H1 (cell line): Measurements from ENCODE around the gene SCAMP2. TPM values are rescaled to one million over a fixed set of nuclear protein-coding genes. Genes with fewer than 3 reads are reported as not detected.

Source experiments
- CTCF ChIA-PET: fragments of 300-600 bp; sonication (Branson Sonifier 250); formaldehyde crosslinking; loops from one replicate; lab custom pipeline; 2021; ENCODE audit not compliant: partially characterized antibody; lab: Charles Lee
- POLR2A ChIA-PET: fragments of 300-600 bp; sonication (Branson Sonifier 250); formaldehyde crosslinking; loops from one replicate; lab custom pipeline; 2021; ENCODE audit warnings: inconsistent platforms; ENCODE audit not compliant: partially characterized antibody; lab: Charles Lee
- DNase-seq, 2 experiments: peaks; one replicate each; pipeline versions ENCODE4 v3.0.0 to v3.0.0-alpha.2; 2010 to 2022; ENCODE audit warnings: low spot score in 2 of 2, low read depth in 1 of 2, mixed read lengths in 1 of 2
- FAIRE-seq: peaks from 2 replicates; lab custom pipeline; 2011; peaks lifted over from hg19 to GRCh38; lab: Jason Lieb, UNC
- H2AFZ ChIP-seq: 2 replicates; pipeline ENCODE4 v1.8.1; 2012; ENCODE audit warnings: low read length, inconsistent platforms
- H2AK5ac ChIP-seq: 2 replicates; pipeline ENCODE4 v1.6.1; 2013; ENCODE audit warnings: low read depth, low read length
- H2BK120ac ChIP-seq: replicated peaks from 2 replicates; pipeline ENCODE3; 2013; ENCODE audit warnings: low read depth, low read length, inconsistent platforms
- H2BK12ac ChIP-seq: 2 replicates; pipeline ENCODE4 v1.6.1; 2013; ENCODE audit warnings: low read depth, low read length
- H2BK15ac ChIP-seq: 2 replicates; pipeline ENCODE4 v1.6.1; 2013; ENCODE audit warnings: low read length
- H2BK20ac ChIP-seq: 2 replicates; pipeline ENCODE4 v1.6.1; 2013; ENCODE audit warnings: low read length
- H2BK5ac ChIP-seq: 2 replicates; pipeline ENCODE4 v1.6.1; 2013; ENCODE audit warnings: low read depth, low read length
- H3K14ac ChIP-seq: 2 replicates; pipeline ENCODE4 v1.6.1; 2013; ENCODE audit warnings: inconsistent platforms; ENCODE audit not compliant: insufficient read length
- H3K18ac ChIP-seq: 2 replicates; pipeline ENCODE4 v1.6.1; 2013; ENCODE audit warnings: low read length; ENCODE audit errors: extremely low read depth
- H3K23ac ChIP-seq: 2 replicates; pipeline ENCODE4 v1.6.1; 2013; ENCODE audit warnings: inconsistent platforms; ENCODE audit not compliant: insufficient read length
- H3K23me2 ChIP-seq: 2 replicates; pipeline ENCODE4 v1.6.1; 2013; ENCODE audit warnings: low read depth, low read length
- H3K27ac ChIP-seq: 2 replicates; pipeline ENCODE4 v1.6.1; 2011; ENCODE audit warnings: low read depth, low read length, inconsistent platforms
- H3K27me3 ChIP-seq, 4 experiments: replicated peaks in 1 of 4; 1 replicate in 1 of 4; 2 replicates in 3 of 4; pipeline versions ENCODE4 v1.6.1 to v1.8.1; 2011 to 2013; ENCODE audit warnings: low read length in 3 of 4, mild to moderate bottlenecking in 3 of 4, inconsistent platforms in 2 of 4, mixed read lengths in 2 of 4, moderate library complexity in 1 of 4; ENCODE audit not compliant: control insufficient read depth in 3 of 4, insufficient read depth in 3 of 4; ENCODE audit errors: extremely low read depth in 1 of 4
- H3K36me3 ChIP-seq, 4 experiments: 2 replicates each; pipeline versions ENCODE4 v1.6.1 to v1.8.1; 2011 to 2013; ENCODE audit warnings: mild to moderate bottlenecking in 4 of 4, low read length in 3 of 4, moderate library complexity in 2 of 4, control low read depth in 1 of 4, inconsistent platforms in 1 of 4; ENCODE audit not compliant: insufficient read depth in 4 of 4, control insufficient read depth in 2 of 4
- H3K4ac ChIP-seq: replicated peaks from 2 replicates; pipeline ENCODE3; 2013; ENCODE audit warnings: low read length, low read depth, mixed read lengths, inconsistent platforms; ENCODE audit not compliant: insufficient read length
- H3K4me1 ChIP-seq, 4 experiments: replicated peaks in 1 of 4; 1 replicate in 1 of 4; 2 replicates in 3 of 4; pipeline versions ENCODE4 v1.6.1 to v1.8.1; 2011 to 2013; ENCODE audit warnings: low read length in 3 of 4, inconsistent platforms in 2 of 4, mixed read lengths in 1 of 4; ENCODE audit not compliant: insufficient read depth in 4 of 4, control insufficient read depth in 3 of 4
- H3K4me2 ChIP-seq, 2 experiments: 2 replicates each; pipeline versions ENCODE4 v1.6.1 to v1.8.1; 2011 to 2013; ENCODE audit warnings: low read depth in 2 of 2, low read length in 2 of 2, control low read depth in 1 of 2, inconsistent platforms in 1 of 2, mild to moderate bottlenecking in 1 of 2; ENCODE audit not compliant: insufficient read depth in 1 of 2
- H3K4me3 ChIP-seq, 4 experiments: fragments of 200-600, 300-600 bp in 1 of 4; sonication (generic), shearing (Covaris generic), sonication (Bioruptor Twin) in 1 of 4; 2 replicates each; pipeline versions ENCODE4 v1.5.1 to v1.8.1; 2011 to 2016; ENCODE audit warnings: low read length in 4 of 4, low read depth in 3 of 4, control low read depth in 2 of 4, inconsistent platforms in 2 of 4, mild to moderate bottlenecking in 2 of 4, mixed read lengths in 1 of 4, moderate library complexity in 1 of 4; ENCODE audit not compliant: insufficient read depth in 2 of 4; ENCODE audit errors: extremely low read depth in 1 of 4
- H3K56ac ChIP-seq: replicated peaks from 2 replicates; pipeline ENCODE3; 2013; ENCODE audit warnings: low read depth, mild to moderate bottlenecking, mixed read lengths, low read length, inconsistent platforms; ENCODE audit not compliant: insufficient read length
- H3K79me1 ChIP-seq: 2 replicates; pipeline ENCODE4 v1.6.1; 2013; ENCODE audit warnings: low read depth, low read length, control low read depth
- H3K79me2 ChIP-seq, 2 experiments: 2 replicates each; pipeline versions ENCODE4 v1.6.1 to v1.8.1; 2012 to 2013; ENCODE audit warnings: low read length in 2 of 2, mild to moderate bottlenecking in 2 of 2, inconsistent platforms in 1 of 2; ENCODE audit not compliant: insufficient read depth in 2 of 2, control insufficient read depth in 1 of 2
- H3K9ac ChIP-seq, 4 experiments: replicated peaks in 1 of 4; 1 replicate in 1 of 4; 2 replicates in 3 of 4; pipeline versions ENCODE4 v1.6.1 to v1.8.1; 2011 to 2013; ENCODE audit warnings: low read depth in 3 of 4, low read length in 3 of 4, control low read depth in 2 of 4, mild to moderate bottlenecking in 2 of 4, moderate library complexity in 2 of 4, inconsistent platforms in 1 of 4; ENCODE audit errors: extremely low read depth in 1 of 4
- H3K9me3 ChIP-seq, 2 experiments: 2 replicates each; pipeline versions ENCODE4 v1.6.1 to v1.8.1; 2012 to 2013; ENCODE audit warnings: mild to moderate bottlenecking in 2 of 2, moderate library complexity in 2 of 2, control low read depth in 1 of 2, inconsistent platforms in 1 of 2, low read depth in 1 of 2, low read length in 1 of 2, mixed read lengths in 1 of 2; ENCODE audit not compliant: insufficient read depth in 2 of 2
- H4K20me1 ChIP-seq, 2 experiments: replicated peaks in 1 of 2; 2 replicates each; pipeline versions ENCODE3 to v1.8.1; 2011 to 2013; ENCODE audit warnings: inconsistent platforms in 2 of 2, low read length in 2 of 2, mild to moderate bottlenecking in 1 of 2; ENCODE audit not compliant: insufficient read depth in 2 of 2, control insufficient read depth in 1 of 2
- H4K5ac ChIP-seq: 2 replicates; pipeline ENCODE4 v1.6.1; 2013; ENCODE audit warnings: low read length, low read depth, mixed read lengths, inconsistent platforms; ENCODE audit not compliant: insufficient read length
- H4K8ac ChIP-seq: 2 replicates; pipeline ENCODE4 v1.8.0; 2013; ENCODE audit warnings: mild to moderate bottlenecking, moderate library complexity, low read length, inconsistent platforms; ENCODE audit not compliant: insufficient read depth; ENCODE audit errors: extremely low read depth
- H4K91ac ChIP-seq: replicated peaks from 2 replicates; pipeline ENCODE3; 2013; ENCODE audit warnings: low read length, mixed read lengths, inconsistent platforms; ENCODE audit not compliant: insufficient read length
- E2F6 ChIP-seq: IDR thresholded peaks from 2 replicates; pipeline ENCODE4 v1.6.1; 2012; ENCODE audit warnings: inconsistent platforms
- NANOG ChIP-seq: IDR thresholded peaks from 2 replicates; pipeline ENCODE4 v1.6.1; 2011; ENCODE audit warnings: low read length, low read depth, mild to moderate bottlenecking, inconsistent platforms; ENCODE audit not compliant: insufficient read depth, poor library complexity, severe bottlenecking
- SIN3A ChIP-seq, 2 experiments: IDR thresholded peaks in 1 of 2; conservative IDR thresholded peaks in 1 of 2; 2 replicates each; pipeline ENCODE4 v1.6.1; 2011 to 2012; ENCODE audit warnings: low read length in 2 of 2, improper control_type of control experiment in 1 of 2, low read depth in 1 of 2, mild to moderate bottlenecking in 1 of 2
- WGBS, 2 experiments: shearing (Covaris generic) in 1 of 2; methylation state at CpG; one replicate each; pipeline versions ENCODE4 v1.1.6 to v1.1.7; 2013 to 2015; ENCODE audit warnings: low lambda C conversion rate in 2 of 2, mixed read lengths in 2 of 2, inconsistent platforms in 1 of 2, low coverage in 1 of 2, missing lambda C conversion rate in 1 of 2; ENCODE audit not compliant: insufficient replicate concordance in 2 of 2, insufficient coverage in 1 of 2, insufficient read length in 1 of 2; ENCODE audit errors: extremely low coverage in 1 of 2, missing lambda C conversion rate in 1 of 2; 5-methylcytosine and 5-hydroxymethylcytosine counted together
- polyA plus RNA-seq, 7 experiments: library from polyadenylated mRNA; depleted of rRNA in 3 of 7; stranded (reverse) in 5 of 7; unstranded in 2 of 7; fragments of >200 nt in 5 of 7; fragments of 200-250 nt in 2 of 7; gene quantifications; 1 replicate in 5 of 7; 2 replicates in 1 of 7; 4 replicates in 1 of 7; pipeline versions ENCODE4 v1.2.1 to v1.2.3, GENCODE V29; 2011 to 2013; ENCODE audit warnings: missing spikeins in 2 of 7, mixed read lengths in 2 of 7
- total RNA-seq: library from RNA; stranded (reverse); fragmentation: NEBNext Ultra II Directional; extraction: Animal tissue kit (Norgen Biotek cat#: 25700); gene quantifications from 2 replicates; pipeline ENCODE4 v1.2.1, GENCODE V29; 2021

Gene SCAMP2
- total and polyA plus RNA-seq, 2 of the 8 experiments (the other 6 are each of a cell fraction or from before 2014, with no cell fraction given), result 41.7 to 131 TPM

GRCh38 chr15:74801311-74801997 is 71.7 kb downstream of the SCAMP2 start:
- Histone ChIP-seq H3K4ac (no peak overlapping the region), H4K8ac (0 out of 2 replicates have a peak overlapping the region, but pooled peaks have one; percentile 28), H2BK120ac (no peak overlapping the region), H3K79me1 (no peaks in the 10 kb centered on the region), H3K14ac (no peak overlapping the region), H2BK20ac (no peak overlapping the region), H3K4me2 (no peak overlapping the region), H3K4me3 (no peak overlapping the region), H3K4me1 (peaks cover 0 to 5% (median 2%) of the 10 kb centered on the region in 4 experiments; a peak in 3 of 7 replicates), H3K9me3 (no peaks in the 10 kb centered on the region), H4K20me1 (peaks cover 2 to 14% of the 10 kb centered on the region in 2 experiments), H3K56ac (no peak overlapping the region), H3K9ac (no peak overlapping the region), H3K23me2 (no peaks in the 10 kb centered on the region), H2BK5ac (no peak overlapping the region), H2BK12ac (no peak overlapping the region), H2AFZ (no peak overlapping the region), H4K91ac (no peak overlapping the region), H2BK15ac (no peak overlapping the region), H3K23ac (no peak overlapping the region), H3K27me3 (no peaks in the 10 kb centered on the region), H4K5ac (no peak overlapping the region), H3K36me3 (peaks cover 0 to 14% (median 0%) of the 10 kb centered on the region in 4 experiments; a peak in 1 of 8 replicates), H2AK5ac (no peak overlapping the region), H3K79me2 (no peaks in the 10 kb centered on the region), H3K18ac (no peak overlapping the region), H3K27ac (no peak overlapping the region)
- no peak for FAIRE-seq
- DNase-seq, result no peak
- TF ChIP-seq SIN3A (conservative IDR thresholded peaks at IDR 0.05 in 1 of 2, IDR thresholded peaks at IDR 0.05 in 1 of 2; ENCODE audit: low read depth in 1 of 2, low read length in 2 of 2), result no peak
- TF ChIP-seq E2F6, result no peak
- no peak for TF ChIP-seq NANOG
- POLR2A ChIA-PET, result interaction anchor here (2.2 to 3.6 kb wide), 2 partner anchors 13 to 41 kb away, joined by 13 to 20 read pairs; no protein-coding TSS in a partner anchor
- CTCF ChIA-PET, result interaction anchor here (0.6 to 53.7 kb wide), 19 partner anchors 8 to 1948 kb away, joined by 3 to 1439 read pairs (median 7); partner anchors contain the start of genes CLK3, CPLX3, CSK and LMAN1L
- WGBS, 2 experiments, result 94% methylated on average over 18 of the region's 18 CpGs; no CpG with 5 or more reads in 1 of the 2 experiments
